Erythroblast (primary cell): Measurements from ENCODE around the gene TREM1.

Experiments used
- GATA1 ChIP-seq: IDR thresholded peaks from 2 replicates; pipeline ENCODE4 v1.6.1; 2011; ENCODE audit warnings: low read depth, mild to moderate bottlenecking, control low read depth, low read length, moderate library complexity
- POLR2A ChIP-seq: IDR thresholded peaks from 2 replicates; pipeline ENCODE4 v1.6.1; 2011; ENCODE audit warnings: mild to moderate bottlenecking, low read length

DNA sequence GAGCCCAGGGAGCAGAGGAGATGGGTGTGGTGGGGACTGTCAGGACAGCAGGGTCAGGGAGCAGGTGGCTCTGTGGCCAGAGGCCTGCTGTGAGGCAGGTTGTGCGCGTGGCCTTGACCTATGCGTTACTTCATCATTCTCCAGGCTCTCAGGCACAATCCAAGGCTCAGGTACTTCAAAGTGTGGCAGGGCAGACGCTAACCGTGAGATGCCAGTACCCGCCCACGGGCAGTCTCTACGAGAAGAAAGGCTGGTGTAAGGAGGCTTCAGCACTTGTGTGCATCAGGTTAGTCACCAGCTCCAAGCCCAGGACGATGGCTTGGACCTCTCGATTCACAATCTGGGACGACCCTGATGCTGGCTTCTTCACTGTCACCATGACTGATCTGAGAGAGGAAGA, 49.5 kb upstream of the TREM1 start:
- no peak for TF ChIP-seq POLR2A
- no peak for TF ChIP-seq GATA1
